Activated T-cell treated with anti-CD3 and anti-CD28 coated beads for 4 hours (primary cell): ENCODE results near the gene PREP.

Source experiments
- DNase-seq: peaks from one replicate; pipeline ENCODE4 v3.0.0-alpha.2; 2020

Gene PREP

DNA sequence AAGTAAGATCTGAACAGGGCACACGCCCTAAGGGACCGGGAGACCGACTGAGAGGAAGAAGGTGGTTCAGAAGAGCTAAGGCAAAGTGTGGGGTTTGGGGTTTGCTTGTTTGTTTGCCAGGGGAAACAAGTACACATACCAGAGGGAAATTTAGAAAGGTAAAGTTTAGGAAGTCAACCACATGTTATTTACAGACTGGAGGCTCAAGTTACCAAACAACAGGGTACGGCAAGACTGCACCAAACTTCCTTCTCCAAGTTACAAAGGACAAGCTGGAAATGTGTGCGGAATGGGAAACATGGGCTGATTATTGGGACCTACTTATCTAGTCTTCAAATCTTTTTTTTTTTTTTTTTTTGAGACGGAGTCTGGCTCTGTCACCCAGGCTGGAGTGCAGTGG is 11.2 kb downstream of the PREP start:
- no peak for DNase-seq

DNA sequence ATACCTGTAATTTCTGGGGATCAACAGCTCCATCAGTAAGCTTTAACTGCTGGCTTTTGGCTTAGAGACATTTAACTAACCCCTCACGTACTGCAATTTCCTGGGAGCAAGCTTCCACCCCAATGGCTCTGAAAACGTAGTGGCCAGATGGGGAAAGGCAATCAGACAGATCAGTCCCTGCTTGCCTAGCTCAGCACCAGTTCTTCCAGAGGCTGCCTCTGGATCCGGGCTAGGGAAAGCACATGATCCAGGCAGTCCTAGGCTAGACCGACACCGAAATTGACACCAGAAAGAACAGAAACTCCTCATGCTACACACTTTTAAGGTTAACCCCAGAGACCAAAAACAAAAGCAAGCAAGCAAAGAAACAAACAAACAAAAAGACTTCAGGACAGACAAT is 13.3 kb downstream of the PREP start:
- no peak for DNase-seq

DNA sequence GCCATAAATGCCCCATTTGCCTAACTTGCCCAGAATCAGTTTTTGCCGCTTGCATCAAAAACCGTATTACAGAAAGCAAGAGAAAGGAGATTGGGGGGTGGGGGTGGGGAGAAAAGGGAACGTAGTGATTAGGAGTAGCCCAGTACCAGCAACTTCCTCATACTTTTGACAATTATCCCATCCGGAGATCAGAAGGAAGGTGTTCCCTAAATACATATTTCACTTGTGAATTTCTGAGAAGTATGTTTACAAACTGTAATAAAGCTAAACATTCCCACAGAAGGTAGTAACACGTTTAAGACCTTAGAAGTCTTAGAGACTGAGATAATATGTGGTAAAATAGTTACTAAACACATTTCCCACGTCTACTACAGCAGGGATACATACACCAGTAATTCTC is 14.5 kb downstream of the PREP start:
- no peak for DNase-seq

DNA sequence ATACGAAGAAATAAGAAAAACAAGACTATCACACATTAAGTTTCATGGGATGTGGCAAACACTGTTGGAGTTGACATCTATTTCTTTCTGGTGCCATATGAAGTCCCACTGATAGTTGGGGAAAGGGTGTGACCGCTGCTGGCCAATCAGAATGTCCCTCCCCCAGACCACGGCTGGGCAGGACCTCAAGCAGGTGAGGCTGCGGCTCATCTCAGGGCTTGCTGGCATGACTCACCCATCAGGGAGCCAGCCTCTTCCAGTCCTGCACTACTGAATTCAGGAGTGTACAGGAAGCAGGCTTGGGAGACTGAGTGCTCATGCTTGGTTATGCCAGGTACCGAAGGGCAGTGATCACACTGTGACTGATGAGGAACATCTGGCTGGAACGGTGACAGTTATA is 18.9 kb downstream of the PREP start:
- no peak for DNase-seq

DNA sequence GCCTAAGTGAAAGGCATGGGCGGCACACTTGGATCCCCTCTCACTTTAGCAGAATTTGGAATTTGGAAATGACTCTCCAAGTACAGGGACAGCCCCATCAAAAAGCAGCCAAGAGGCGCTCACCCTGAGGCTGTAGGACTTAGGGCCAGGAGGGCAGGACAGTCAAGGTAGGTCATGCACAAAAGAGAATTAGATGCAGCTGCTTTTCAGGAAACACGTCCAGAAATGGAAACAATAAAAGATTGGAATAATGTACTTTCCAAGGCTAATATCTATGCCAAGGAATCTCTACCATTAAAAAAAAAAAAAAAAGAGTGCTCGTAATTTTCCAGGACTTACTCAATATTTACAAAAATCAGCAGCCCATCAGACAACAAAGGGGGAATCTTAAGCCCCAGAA is 19.9 kb downstream of the PREP start:
- DNase-seq = no peak

DNA sequence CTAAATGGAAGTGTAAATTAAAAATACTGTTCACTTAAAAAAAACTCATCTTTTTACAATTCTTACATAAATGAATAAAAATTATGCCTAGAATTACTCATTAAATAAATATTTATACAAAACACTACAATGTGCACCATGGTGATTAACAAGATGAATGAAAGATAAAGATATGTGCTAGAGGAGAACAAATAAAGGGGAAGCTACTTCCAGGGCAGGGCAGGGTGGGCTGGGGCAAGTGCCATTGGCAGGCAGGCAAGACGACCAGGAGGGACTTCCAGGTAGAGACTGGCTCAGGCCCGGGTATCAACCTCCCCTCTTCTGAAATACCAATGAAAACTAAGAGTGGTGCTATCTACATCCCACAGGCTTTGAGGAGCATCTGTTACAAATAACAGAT is 20.4 kb downstream of the PREP start:
- DNase-seq = no peak

DNA sequence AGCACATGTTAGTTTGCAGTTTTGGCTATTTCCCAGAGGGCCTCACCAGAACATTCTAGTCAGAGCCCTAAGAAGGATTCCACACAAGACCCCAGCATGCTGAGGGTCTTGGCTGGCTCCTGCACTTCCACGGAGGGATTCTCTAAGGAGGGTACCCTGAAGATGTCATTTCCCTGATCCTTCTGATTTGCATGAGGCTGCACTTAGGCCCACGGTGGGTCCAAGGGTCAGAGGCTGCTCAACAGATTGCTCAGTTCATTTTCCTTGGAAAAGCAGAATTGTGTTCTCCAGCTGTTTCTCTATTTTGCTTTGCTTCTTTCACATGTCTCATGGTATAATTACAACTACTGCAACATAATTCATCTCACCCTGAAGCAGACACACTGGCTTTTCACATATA is 22.2 kb downstream of the PREP start:
- DNase-seq = no peak

DNA sequence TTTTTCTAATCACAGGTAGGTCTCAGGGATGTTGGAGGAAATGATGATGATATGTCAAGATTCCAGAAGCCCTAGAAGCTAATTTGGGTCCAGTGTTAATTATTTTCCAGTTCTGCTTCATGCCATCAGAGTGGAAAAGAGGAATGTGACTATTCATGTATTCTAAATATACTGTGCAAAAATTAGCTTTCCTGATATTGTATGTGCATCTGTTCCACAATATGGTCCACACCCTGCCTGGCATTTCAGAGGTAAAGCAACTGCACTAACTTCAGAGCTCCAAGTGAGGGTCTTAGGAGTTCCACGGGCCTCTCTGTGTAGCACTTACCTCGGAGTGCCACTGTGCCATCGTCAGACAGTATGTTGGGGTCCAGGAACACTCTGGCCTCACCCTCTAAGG is 27.1 kb downstream of the PREP start:
- no peak for DNase-seq

DNA sequence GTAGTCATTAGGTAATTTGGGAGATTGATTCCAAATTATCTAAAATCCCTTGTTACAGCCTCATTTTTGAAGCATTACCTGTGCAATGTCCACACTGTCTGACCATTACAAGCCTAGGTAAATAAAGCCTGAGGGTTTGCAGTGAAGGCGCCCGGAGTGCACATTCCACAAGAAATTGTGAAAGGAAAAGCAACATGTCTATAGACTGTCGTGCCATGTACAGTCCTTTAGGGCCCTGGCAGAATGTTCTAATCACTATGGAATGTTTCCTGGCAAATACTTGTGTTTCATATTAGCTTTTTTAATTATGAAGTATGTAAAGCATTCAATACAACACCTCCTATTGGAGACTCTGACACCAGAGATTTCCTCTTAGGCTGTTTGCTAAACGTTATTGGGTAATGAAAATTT is 28.9 kb downstream of the PREP start:
- no peak for DNase-seq

DNA sequence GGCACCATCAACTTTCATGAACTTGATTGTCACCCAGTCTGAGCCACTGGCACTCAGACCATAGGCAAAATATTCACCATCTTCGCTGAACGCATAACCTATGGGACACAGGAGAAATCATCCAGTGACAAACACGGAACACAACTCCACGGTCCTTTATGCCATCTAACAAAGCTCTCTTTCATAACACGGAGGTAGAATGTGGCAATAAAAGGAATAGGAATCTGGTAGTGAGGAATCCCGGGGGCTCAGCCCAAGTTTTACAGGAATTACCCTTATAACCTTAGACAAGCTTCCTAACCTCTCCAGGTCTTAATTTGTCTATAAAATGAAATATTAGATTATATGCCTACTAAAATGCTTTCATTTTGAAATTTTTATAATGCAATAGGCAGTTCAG is 29.4 kb downstream of the PREP start:
- DNase-seq = no peak

DNA sequence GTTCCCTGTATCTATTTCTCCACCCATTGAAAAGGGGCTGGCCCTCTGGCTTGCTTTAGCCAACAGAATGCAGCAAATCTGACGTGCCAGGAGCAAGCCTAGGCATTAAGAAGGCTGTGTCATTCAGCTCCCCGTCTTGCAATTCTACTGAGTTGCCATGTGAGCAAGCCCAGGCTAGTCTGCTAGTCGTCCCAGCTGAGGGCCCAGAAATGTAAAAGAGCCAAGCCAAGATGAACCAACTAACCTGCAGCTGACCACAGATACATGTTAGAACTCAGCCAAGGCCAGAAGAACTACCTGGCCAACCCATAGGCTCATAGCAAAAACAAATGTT is 30.1 kb downstream of the PREP start:
- DNase-seq = no peak

DNA sequence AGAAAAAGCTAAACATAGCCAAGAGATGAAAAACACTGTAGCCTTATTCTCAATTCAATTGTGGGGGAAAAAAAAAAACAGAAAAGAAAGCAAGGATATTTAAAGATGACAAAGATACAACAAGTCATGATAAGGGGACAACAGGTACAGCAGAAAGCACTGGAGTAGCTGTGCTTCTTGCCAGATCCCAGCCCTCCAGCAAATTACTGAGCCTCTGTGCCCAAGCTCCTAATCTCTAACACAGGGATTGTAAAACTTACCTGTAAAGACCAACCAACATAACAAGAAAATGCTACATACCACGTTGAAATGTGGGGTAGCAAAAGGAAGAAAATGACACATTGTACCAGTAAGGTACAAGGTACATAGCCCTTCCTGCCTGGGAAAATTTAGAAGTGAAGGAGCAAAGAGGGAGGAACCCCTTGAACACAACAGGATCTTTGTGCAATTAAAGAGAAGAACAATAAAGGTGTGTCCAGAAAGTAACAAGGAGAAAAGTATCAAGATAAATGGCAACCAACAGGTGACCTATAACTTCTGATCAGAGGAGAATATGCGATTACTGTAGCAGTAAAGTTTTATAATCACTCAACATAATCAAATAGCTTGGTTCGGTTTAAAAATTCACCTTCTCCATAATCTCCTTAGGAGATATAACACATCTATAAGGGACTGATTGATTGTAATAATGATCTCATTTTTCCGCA is 30.6 kb downstream of the PREP start:
- no peak for DNase-seq

DNA sequence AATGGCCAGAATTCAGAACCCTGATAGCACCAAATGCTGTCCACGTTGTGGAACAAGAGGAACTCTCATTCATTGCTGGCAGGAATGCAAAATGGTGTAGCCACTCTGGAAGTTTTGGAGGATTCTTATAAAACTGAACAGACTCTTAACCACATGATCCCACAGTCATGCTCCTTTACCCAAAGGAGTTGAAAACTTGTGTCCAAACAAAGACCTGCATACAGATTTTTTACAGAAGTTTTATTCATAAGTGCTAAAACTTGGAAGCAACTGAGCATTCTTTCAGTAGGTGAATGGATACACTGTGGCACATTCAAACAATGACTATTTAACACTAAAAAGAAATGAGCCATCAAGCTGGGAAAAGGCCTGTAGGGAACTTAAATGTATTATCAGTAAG is 32.5 kb downstream of the PREP start:
- DNase-seq = no peak

DNA sequence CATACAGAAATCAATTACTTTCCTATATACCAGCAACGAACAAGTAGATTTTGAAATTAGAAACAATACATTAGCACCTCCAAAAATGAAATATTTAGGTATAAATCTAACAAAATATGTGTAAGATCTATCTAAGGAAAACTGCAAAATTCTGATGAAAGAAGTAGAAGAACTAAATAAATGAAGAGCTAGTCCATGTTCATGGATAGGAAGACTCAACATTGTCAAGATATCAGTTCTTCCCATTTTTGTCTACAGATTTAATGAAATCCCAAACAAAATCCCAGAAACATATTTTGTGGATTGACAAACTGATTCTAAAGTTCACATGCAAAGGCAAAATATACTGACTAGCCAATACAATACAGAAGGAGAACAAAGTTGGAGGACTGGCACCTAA is 33.7 kb downstream of the PREP start:
- no peak for DNase-seq

DNA sequence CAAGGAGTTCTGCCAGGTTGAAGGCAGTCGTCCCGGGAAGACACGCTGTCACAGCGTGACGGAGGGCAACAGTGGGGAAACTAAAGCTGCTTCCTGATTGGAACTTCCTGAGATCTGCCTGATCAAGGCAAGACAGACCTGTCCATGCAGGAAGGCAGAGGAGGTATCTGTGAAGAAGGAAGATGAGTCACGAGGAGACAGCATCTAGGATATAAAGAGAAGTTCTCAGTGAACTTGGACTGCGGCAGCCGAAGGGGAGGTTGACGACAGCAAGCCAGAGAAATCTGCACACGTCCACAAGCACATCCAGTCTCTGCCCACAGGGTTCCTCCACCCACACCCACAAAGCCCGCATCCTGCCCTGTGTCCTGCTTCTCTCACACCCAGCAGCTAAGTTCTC is 38.6 kb downstream of the PREP start:
- no peak for DNase-seq

DNA sequence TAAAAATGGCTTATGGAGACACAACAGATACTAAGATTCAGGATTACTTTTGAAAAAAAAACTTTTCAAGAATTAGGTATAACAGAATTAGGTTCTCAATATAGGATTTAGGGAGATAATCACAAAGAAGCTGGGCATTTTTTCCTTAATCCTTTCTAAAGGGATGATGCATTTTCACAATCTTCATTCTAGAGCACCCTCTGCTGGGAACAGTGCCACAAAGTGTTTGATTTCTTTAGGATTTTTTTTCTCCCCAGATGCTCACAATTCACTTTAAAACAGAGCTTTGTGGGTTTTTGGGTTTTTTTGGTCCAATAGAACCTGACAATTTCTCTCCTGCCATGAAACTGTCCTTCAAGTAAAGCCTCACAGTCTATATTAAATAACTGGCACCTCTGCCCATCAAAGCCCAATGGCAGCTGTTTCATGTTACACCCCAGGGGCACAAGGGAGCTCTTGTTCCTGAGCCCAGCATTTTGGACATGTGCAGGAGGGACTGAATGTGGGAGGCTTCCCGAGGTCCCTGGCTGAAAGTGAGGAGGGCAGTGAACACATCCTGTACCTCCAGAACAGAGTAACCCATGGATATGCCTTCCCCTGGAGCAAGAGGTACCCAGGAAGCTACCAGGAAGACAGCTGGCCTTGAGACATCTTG is 39.7 kb downstream of the PREP start:
- DNase-seq = no peak

DNA sequence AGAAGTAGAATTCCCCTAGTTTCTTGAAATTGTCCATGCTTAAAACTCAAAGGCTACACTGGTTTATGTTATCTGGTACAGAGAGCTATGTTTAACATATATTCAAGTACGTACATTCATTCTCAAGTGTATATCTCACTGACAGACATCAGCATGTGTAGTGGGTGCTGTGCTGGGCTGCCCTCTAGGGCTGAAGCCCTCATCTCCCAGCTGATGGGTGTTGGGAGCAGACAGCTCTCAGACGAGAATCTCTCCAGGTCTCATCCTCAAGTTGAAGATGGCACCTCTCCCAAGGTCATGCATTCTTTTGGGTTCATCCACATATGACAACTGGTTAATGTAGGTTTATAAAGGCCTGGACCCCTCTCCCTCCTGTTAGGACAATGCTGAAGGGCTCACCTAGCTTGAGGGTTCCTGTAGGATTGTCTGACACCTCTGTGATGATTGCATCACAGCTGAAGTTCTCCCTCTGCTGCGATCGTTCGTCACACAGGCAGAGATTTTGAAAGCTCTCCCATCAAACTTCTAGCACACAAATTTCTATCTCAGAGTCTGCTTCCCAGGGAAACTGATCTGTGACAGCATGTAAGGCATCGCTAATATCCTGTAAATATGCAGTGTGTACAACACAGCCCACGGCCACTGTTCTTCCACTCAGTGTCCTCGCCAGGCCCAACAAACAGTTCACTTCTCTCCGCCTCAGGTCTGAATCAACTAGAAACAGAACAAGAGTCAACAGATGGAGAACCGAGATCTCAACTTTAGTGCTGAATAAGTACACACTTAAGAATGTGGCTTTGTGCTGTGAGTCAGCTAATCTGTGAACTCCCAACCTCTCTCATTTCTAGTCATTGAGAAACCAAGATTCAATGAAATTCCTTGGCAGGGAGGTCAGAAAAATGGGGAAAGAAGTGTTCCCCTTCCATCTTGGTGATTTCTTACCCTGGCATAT is 43.2 kb downstream of the PREP start:
- no peak for DNase-seq

DNA sequence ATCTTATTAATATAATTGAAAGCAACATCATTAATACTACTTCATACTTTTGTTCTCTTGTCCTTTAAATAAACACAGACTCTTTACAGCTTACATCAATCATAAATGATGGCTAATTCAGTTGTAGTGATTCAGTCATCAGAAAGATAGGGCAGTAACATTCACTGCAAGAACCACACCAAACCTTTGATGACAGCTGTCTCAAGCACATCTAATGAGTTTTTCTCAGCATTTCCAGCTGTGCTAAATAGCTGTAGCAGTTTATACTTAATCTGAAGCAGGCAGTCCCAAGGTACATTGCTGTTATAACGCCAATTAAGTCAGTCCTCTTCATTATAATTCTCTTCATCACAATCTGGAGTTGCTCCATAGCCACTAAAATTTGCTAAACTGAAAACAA is 45.7 kb downstream of the PREP start:
- no peak for DNase-seq

DNA sequence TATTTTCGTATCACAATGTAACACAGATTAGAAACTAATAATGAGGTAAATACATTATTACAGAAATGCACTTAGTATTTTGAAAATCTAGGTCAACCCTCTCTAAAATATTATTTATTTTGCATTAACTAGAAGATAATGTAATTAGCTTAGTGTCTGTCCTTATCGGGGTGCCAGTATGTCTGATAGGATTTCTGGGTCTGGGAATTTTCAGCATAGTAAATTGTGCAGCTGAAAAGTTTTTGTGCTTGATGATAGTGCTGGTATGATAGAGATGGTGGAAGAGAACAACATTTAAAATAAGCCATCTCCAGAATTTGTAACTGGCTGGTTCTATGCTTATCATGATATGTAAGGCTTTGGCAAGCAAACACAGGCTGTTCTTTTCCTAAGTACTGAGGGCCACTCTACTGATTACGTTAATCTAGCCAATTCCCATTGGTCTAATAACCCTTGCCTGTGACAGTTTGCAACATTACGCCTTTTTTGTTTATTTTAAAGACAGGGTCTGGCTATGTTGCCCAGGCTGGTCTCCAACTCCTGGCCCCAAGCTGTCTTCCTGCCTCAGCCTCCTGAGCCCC is 50.8 kb downstream of the PREP start:
- no peak for DNase-seq

DNA sequence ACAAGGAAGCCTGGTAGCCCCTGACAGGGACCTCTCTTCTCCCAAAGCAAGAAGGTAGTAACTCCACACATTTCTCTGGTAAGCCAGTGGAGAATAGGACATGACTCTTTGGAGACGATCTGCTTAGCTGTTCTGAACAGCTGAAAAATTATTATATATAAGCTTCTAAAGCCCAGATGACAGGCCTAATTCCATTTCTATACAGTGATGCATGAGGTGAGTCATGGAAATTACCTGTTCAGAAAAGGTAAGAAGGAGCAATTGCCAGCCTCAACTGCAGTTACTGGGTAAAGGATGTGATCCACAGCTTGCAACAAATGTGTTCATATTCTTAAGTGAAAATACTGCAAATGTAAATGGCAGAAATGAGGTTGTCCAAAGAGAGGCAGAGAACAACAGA is 54.0 kb downstream of the PREP start:
- DNase-seq = no peak

DNA sequence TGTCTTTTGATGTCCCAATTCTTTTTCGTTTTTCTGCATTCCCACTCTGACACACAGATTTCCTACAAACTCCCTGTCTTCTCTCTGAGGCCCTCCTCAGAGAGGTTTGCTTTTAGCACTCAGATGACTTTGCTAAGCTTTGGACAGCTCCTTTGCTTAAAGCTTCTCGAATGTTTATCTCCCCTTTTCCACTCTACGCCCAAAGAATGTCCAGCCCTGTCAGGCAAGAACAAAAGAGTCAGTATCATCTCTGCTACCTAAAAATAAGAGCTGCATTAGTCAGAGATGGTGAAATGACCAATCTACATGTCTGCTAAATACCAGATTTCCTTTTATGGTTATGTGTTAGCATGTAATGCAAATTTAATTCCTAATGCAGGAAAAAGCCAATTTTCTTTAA is 56.8 kb downstream of the PREP start:
- no peak for DNase-seq

DNA sequence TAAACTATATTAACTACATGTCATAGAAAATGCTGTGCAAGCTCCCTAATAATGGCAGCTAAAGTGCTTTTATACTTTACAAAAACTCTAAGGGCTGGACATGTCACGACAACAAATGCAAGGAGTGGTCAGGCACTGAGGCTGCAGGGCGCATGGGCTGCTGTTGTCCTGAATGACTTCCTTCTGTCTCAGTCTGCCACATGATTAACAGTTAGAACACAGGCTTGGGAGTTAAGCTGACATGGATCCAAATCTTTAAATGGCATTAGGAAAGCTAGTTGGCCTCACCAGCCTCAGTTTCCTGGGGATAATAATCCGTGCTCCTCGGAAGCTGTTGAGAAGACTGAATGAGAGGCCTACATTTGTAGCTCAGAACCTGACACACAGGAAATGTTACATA is 57.4 kb downstream of the PREP start:
- DNase-seq = no peak

DNA sequence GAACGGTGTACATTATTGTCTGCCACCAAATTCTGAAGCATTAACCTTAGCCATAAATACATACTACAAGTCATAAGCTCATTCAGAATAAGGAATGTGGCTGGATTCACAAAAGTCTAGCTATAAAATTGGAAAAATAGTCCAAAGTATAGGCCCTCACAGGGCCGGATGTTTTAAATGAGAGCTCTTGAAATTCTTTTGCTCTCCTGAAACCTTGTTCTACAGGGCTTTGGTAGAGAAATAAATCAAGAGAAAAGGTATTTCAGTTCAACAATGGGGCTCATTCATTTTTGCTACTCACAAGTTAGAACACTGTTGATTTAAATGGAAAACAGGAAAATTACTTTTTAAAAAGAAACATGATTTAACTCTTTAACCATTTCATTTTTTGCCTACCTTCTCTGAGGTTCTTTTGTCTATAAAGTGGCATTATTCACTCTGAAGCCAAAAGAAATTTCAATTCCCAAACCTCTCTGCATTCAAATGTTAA is 58.0 kb downstream of the PREP start:
- DNase-seq = no peak
